Osteocyte (in vitro differentiated cells): ENCODE data around the gene FAM186B. TPM values are rescaled to one million over a fixed set of nuclear protein-coding genes. Genes with fewer than 3 reads are reported as not detected.

ENCODE experiments used
- DNase-seq: peaks from one replicate; pipeline ENCODE4 v3.0.0; 2021; ENCODE audit warnings: mixed read lengths; ENCODE audit not compliant: unreplicated experiment; ENCODE audit errors: extremely low spot score
- H3K27ac Mint-ChIP-seq: one replicate; pipeline ENCODE4 v1.8.0; 2021; ENCODE audit warnings: mild to moderate bottlenecking, mixed read lengths; ENCODE audit not compliant: unreplicated experiment
- H3K27me3 Mint-ChIP-seq: one replicate; pipeline ENCODE4 v1.8.0; 2021; ENCODE audit warnings: mixed read lengths; ENCODE audit not compliant: unreplicated experiment
- H3K36me3 Mint-ChIP-seq: one replicate; pipeline ENCODE4 v1.8.0; 2021; ENCODE audit warnings: mixed read lengths; ENCODE audit not compliant: unreplicated experiment
- H3K4me1 Mint-ChIP-seq: one replicate; pipeline ENCODE4 v1.8.0; 2021; ENCODE audit warnings: mixed read lengths; ENCODE audit not compliant: unreplicated experiment
- H3K4me3 Mint-ChIP-seq: one replicate; pipeline ENCODE4 v1.8.0; 2021; ENCODE audit warnings: mild to moderate bottlenecking, moderate library complexity, mixed read lengths; ENCODE audit not compliant: unreplicated experiment
- H3K9me3 Mint-ChIP-seq: one replicate; pipeline ENCODE4 v1.8.0; 2021; ENCODE audit warnings: mixed read lengths; ENCODE audit not compliant: unreplicated experiment
- CTCF ChIP-seq: fragments of 200-600 bp; sonication (generic); IDR thresholded peaks from 2 replicates; pipeline ENCODE4 v1.5.0; 2021; ENCODE audit warnings: antibody characterized with exemption, mild to moderate bottlenecking, moderate library complexity
- total RNA-seq: library from RNA; stranded (reverse); gene quantifications from 2 replicates; pipeline ENCODE4 v1.2.1, GENCODE V29; 2021

FAM186B gene
- total RNA-seq, 1 donor from 2014 or later: 0.30 TPM

DNA sequence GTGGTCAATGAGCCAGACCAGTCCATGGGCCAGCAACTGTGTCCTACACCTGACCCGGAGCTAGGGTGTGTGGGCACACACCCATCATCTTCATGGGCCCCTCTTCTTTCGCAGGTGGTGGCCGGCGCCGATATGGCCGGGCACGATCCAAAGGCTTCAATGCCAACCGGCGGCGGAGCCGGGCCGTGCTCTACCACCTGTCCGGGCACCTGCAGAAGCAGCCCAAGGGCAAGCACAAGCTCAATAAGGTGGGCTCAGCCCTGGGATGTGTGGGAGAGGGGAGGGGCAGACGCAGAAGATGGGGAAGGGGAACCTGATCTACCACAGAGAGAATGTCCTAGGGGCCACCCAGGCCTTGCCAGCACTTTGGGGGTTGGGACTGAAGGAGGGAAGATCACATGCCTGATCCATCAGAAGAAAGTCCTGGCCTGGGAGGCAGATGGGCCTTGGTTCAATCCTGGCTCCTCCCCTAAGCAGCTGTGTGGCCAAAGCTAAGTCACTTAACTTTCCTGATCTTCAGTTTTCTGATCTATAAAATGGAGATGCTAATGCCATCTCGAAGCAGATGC, 62.8 kb downstream of the FAM186B start:
- peaks cover 7% of the 10 kb centered on the region for H3K4me1 Mint-ChIP-seq
- H3K27ac Mint-ChIP-seq: no peak overlapping the region
- H3K27me3 Mint-ChIP-seq: peaks cover 27% of the 10 kb centered on the region
- H3K4me3 Mint-ChIP-seq: no peak overlapping the region
- H3K9me3 Mint-ChIP-seq: no peaks in the 10 kb centered on the region
- no peak for DNase-seq
- no peaks in the 10 kb centered on the region for H3K36me3 Mint-ChIP-seq
- TF ChIP-seq CTCF: no peak

- Mint-ChIP-seq H3K27me3 (peaks cover 22% of the 10 kb centered on the region), H3K4me3 (no peak overlapping the region), H3K9me3 (no peaks in the 10 kb centered on the region), H3K36me3 (no peaks in the 10 kb centered on the region), H3K4me1 (peaks cover 11% of the 10 kb centered on the region), H3K27ac (no peak overlapping the region)
- no peak for TF ChIP-seq CTCF
- no peak for DNase-seq
Observed at GRCh38 chr12:49541911-49542505, 63.4 kb downstream of the FAM186B start.

GRCh38 chr12:49541140-49541861, 64.1 kb downstream of the FAM186B start:
- H3K4me1 Mint-ChIP-seq: peaks cover 11% of the 10 kb centered on the region
- DNase-seq: no peak
- peaks cover 27% of the 10 kb centered on the region for H3K27me3 Mint-ChIP-seq
- H3K36me3 Mint-ChIP-seq: no peaks in the 10 kb centered on the region
- no peak for TF ChIP-seq CTCF
- H3K9me3 Mint-ChIP-seq: no peaks in the 10 kb centered on the region
- H3K4me3 Mint-ChIP-seq: no peak overlapping the region
- H3K27ac Mint-ChIP-seq: no peak overlapping the region

GRCh38 chr12:49540229-49541139, 65.0 kb downstream of the FAM186B start:
- Mint-ChIP-seq H3K4me3 (peak overlapping the region; percentile 44), H3K36me3 (no peaks in the 10 kb centered on the region), H3K27ac (no peak overlapping the region), H3K27me3 (peaks cover 21% of the 10 kb centered on the region), H3K4me1 (peaks cover 11% of the 10 kb centered on the region), H3K9me3 (no peaks in the 10 kb centered on the region)
- DNase-seq: no peak
- no peak for TF ChIP-seq CTCF
